GM19324 (cell line): Measurements from ENCODE around the gene ACKR1.

Experiments used
- ATAC-seq: cut with Tn5 transposase; IDR thresholded peaks from one replicate; pipeline ENCODE4 v1.9.1; 2021; ENCODE audit warnings: mild to moderate bottlenecking, moderate library complexity; ENCODE audit not compliant: unreplicated experiment, low FRiP score

ACKR1 gene

GRCh38 chr1:159218649-159219636 is 14.3 kb downstream of the ACKR1 start:
- ATAC-seq = no peak

- no peak for ATAC-seq
These were observed 17.6 kb downstream of the ACKR1 start for GRCh38 chr1:159222075-159222865.

- no peak for ATAC-seq
These were observed 18.3 kb downstream of the ACKR1 start for GRCh38 chr1:159223004-159223403.

GRCh38 chr1:159228554-159228953 is 23.9 kb downstream of the ACKR1 start:
- ATAC-seq = no peak

- ATAC-seq = no peak
These were observed 24.7 kb downstream of the ACKR1 start for GRCh38 chr1:159229260-159229885.

- no peak for ATAC-seq
These were observed 25.2 kb downstream of the ACKR1 start for GRCh38 chr1:159229896-159230295.

- peak; percentile 92 for ATAC-seq
These were observed 35.0 kb downstream of the ACKR1 start for GRCh38 chr1:159239551-159240220.

GRCh38 chr1:159247266-159247665 is 42.6 kb downstream of the ACKR1 start:
- no peak for ATAC-seq

- ATAC-seq = no peak
These were observed 43.6 kb downstream of the ACKR1 start for GRCh38 chr1:159248311-159248710.

GRCh38 chr1:159250638-159251216 is 46.1 kb downstream of the ACKR1 start:
- no peak for ATAC-seq
